Panc1 (cell line): ENCODE results near the gene GPD2. TPM values are rescaled to one million over a fixed set of nuclear protein-coding genes. Genes with fewer than 3 reads are reported as not detected.

Source experiments
- ATAC-seq: fragments of 200-7000 bp; cut with Tn5 transposase; 2 replicates; pipeline ENCODE4 v1.9.1; 2020; ENCODE audit warnings: mild to moderate bottlenecking, moderate library complexity
- BruUV-seq: library from RNA; stranded (reverse); fragments of 400-500 nt; replicated peaks from 2 replicates; lab custom pipeline; 2021; lab: Mats Ljungman, UMichigan
- CTCF ChIA-PET: fragments of 300-600 bp; sonication (Branson Sonifier 250); formaldehyde crosslinking; loops from one replicate; lab custom pipeline; 2022; ENCODE audit warnings: antibody characterized with exemption; lab: Charles Lee
- POLR2A ChIA-PET: fragments of 300-600 bp; sonication (Branson Sonifier 250); formaldehyde crosslinking; loops from one replicate; lab custom pipeline; 2022; ENCODE audit warnings: antibody characterized with exemption; lab: Charles Lee
- DNase-seq: peaks from one replicate; pipeline ENCODE4 v3.0.0-alpha.2; 2010; ENCODE audit warnings: low read depth, low spot score
- H3K27ac ChIP-seq: 2 replicates; pipeline ENCODE4 v1.5.1; 2011; ENCODE audit warnings: mild to moderate bottlenecking, low read length, inconsistent platforms
- H3K27me3 ChIP-seq: fragments of 200-500 bp; sonication (Bioruptor generic); 2 replicates; pipeline ENCODE4 v1.6.0; 2014; ENCODE audit warnings: low read length, inconsistent platforms; ENCODE audit not compliant: control insufficient read depth, insufficient read depth
- H3K36me3 ChIP-seq: fragments of 200-500 bp; sonication (Bioruptor generic); 2 replicates; pipeline ENCODE4 v1.5.1; 2014; ENCODE audit warnings: inconsistent platforms, mild to moderate bottlenecking, low read length, moderate library complexity; ENCODE audit not compliant: control insufficient read depth, insufficient read depth
- H3K4me1 ChIP-seq: 2 replicates; pipeline ENCODE4 v1.5.1; 2011; ENCODE audit warnings: inconsistent platforms, mild to moderate bottlenecking, low read length, moderate library complexity; ENCODE audit not compliant: control insufficient read depth, insufficient read depth
- H3K4me3 ChIP-seq, 2 experiments: 2 replicates each; pipeline ENCODE4 v1.5.1; 2011 to 2012; ENCODE audit warnings: low read depth in 2 of 2, low read length in 2 of 2, mild to moderate bottlenecking in 2 of 2, inconsistent platforms in 1 of 2, moderate library complexity in 1 of 2
- H3K9me3 ChIP-seq: fragments of 200-500 bp; sonication (Bioruptor generic); 2 replicates; pipeline ENCODE4 v1.5.1; 2014; ENCODE audit warnings: low read depth, mild to moderate bottlenecking, inconsistent platforms, low read length, moderate library complexity; ENCODE audit not compliant: control insufficient read depth, insufficient read depth
- POLR2AphosphoS5 ChIP-seq: IDR thresholded peaks from 2 replicates; pipeline ENCODE4 v1.6.1; 2012; ENCODE audit warnings: mild to moderate bottlenecking, low read depth, low read length, moderate library complexity
- SIN3A ChIP-seq: IDR thresholded peaks from 2 replicates; pipeline ENCODE4 v1.6.1; 2012; ENCODE audit warnings: low read depth, mild to moderate bottlenecking, low read length, moderate library complexity, borderline replicate concordance; ENCODE audit not compliant: insufficient read depth
- TCF7L2 ChIP-seq: IDR thresholded peaks from 2 replicates; pipeline ENCODE4 v1.6.1; 2011; ENCODE audit warnings: mild to moderate bottlenecking, low read depth, low read length, inconsistent platforms
- in situ Hi-C: cut with HindIII; loops from 2 replicates; pipeline ENCODE4 v1.10.0; 2016; ENCODE audit warnings: low sequenced_read_pairs, low pct_unique_long_range_greater_than_20kb
- intact Hi-C: fragments of 100-400 bp; cut with micrococcal nuclease; formaldehyde crosslinking; loops from one replicate; pipeline ENCODE4 v1.10.0; 2022; ENCODE audit not compliant: unreplicated experiment
- total RNA-seq: library from RNA; stranded (reverse); gene quantifications from one replicate; pipeline ENCODE4 v1.2.1, GENCODE V29; 2021; ENCODE audit not compliant: unreplicated experiment
- TF ChIP-seq, protein P1 (sequence below): fragments of 450-650 bp; IDR thresholded peaks from 2 replicates; pipeline ENCODE4 v1.5.1; 2017; ENCODE audit warnings: mild to moderate bottlenecking
- TF ChIP-seq, protein P2 (sequence below), 2 experiments: IDR thresholded peaks; 2 replicates each; pipeline ENCODE4 v1.6.1; 2011 to 2012; ENCODE audit warnings: low read depth in 2 of 2, control low read depth in 1 of 2, low read length in 1 of 2, mild to moderate bottlenecking in 1 of 2, moderate library complexity in 1 of 2; ENCODE audit not compliant: insufficient read depth in 1 of 2

Gene GPD2
- total RNA-seq, 1 experiment from 2014 or later: 27.5 TPM

DNA sequence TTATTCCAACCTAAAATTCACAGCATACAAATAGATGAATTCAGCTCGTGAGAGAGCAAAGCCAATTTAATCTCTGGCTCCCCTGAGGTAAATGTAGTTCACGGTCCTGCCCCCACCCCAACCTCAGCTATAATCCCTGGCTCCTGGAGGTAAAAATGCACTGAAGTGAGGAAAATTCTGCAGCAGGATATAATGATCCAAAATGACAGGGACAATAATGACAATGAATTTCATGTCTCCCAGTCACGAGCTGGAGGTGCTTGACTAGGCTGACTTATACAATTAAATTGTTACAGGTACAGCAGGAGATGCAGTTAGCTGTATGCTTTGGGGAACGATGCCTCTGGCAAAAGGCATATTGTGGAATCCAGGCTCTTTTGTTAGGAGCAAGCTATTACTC, 82.0 kb downstream of the GPD2 start:
- no TSS peak for BruUV-seq
- ChIA-PET POLR2A (no interaction called here), CTCF (no interaction called here)
- TF ChIP-seq SIN3A (no peak), POLR2AphosphoS5 (no peak), TCF7L2 (no peak)
- TF ChIP-seq, protein P1, sequence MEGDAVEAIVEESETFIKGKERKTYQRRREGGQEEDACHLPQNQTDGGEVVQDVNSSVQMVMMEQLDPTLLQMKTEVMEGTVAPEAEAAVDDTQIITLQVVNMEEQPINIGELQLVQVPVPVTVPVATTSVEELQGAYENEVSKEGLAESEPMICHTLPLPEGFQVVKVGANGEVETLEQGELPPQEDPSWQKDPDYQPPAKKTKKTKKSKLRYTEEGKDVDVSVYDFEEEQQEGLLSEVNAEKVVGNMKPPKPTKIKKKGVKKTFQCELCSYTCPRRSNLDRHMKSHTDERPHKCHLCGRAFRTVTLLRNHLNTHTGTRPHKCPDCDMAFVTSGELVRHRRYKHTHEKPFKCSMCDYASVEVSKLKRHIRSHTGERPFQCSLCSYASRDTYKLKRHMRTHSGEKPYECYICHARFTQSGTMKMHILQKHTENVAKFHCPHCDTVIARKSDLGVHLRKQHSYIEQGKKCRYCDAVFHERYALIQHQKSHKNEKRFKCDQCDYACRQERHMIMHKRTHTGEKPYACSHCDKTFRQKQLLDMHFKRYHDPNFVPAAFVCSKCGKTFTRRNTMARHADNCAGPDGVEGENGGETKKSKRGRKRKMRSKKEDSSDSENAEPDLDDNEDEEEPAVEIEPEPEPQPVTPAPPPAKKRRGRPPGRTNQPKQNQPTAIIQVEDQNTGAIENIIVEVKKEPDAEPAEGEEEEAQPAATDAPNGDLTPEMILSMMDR: no peak
- TF ChIP-seq, protein P2, sequence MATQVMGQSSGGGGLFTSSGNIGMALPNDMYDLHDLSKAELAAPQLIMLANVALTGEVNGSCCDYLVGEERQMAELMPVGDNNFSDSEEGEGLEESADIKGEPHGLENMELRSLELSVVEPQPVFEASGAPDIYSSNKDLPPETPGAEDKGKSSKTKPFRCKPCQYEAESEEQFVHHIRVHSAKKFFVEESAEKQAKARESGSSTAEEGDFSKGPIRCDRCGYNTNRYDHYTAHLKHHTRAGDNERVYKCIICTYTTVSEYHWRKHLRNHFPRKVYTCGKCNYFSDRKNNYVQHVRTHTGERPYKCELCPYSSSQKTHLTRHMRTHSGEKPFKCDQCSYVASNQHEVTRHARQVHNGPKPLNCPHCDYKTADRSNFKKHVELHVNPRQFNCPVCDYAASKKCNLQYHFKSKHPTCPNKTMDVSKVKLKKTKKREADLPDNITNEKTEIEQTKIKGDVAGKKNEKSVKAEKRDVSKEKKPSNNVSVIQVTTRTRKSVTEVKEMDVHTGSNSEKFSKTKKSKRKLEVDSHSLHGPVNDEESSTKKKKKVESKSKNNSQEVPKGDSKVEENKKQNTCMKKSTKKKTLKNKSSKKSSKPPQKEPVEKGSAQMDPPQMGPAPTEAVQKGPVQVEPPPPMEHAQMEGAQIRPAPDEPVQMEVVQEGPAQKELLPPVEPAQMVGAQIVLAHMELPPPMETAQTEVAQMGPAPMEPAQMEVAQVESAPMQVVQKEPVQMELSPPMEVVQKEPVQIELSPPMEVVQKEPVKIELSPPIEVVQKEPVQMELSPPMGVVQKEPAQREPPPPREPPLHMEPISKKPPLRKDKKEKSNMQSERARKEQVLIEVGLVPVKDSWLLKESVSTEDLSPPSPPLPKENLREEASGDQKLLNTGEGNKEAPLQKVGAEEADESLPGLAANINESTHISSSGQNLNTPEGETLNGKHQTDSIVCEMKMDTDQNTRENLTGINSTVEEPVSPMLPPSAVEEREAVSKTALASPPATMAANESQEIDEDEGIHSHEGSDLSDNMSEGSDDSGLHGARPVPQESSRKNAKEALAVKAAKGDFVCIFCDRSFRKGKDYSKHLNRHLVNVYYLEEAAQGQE (IDR thresholded peaks at IDR 0.05; ENCODE audit: insufficient read depth in 1 of 2, low read depth in 2 of 2, low read length in 1 of 2): no peak
- ATAC-seq (no peak), DNase-seq (no peak)
- Histone ChIP-seq H3K9me3 (no peaks in the 10 kb centered on the region), H3K4me1 (no peaks in the 10 kb centered on the region), H3K27me3 (no peaks in the 10 kb centered on the region), H3K27ac (no peak overlapping the region), H3K4me3 (no peak overlapping the region), H3K36me3 (no peaks in the 10 kb centered on the region)
- in situ Hi-C loops (no loop called here), intact Hi-C loops (no loop called here)

DNA sequence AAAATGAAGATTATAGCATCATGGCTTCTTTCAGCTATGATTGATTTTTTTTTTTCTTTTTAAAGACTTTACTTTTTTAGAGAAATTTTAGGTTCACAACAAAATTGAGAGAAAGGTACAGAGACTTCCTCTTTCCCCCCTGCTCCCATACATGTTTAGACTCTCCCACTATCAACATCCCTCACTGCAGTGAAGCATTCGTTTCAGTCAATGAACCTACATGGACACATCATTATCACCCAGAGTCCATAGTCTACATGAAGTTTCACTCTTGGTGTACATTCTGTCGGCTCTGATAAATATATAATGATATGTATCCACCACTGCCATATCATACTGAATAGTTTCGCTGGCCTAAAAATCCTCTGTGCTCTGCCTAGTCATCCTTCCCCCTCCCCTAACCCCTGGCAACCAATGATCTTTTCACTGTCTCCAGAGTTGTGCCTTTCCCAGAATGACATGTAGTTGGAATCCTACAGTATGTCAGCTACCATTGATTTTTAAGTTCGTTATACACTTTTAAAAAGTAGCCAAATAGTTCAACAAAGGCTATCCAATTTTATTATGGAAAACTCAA, 86.8 kb downstream of the GPD2 start:
- Histone ChIP-seq H3K36me3 (no peaks in the 10 kb centered on the region; the same call in 1 of the 2 replicates), H3K4me3 (no peak overlapping the region), H3K27me3 (no peaks in the 10 kb centered on the region), H3K27ac (no peak overlapping the region), H3K9me3 (no peaks in the 10 kb centered on the region), H3K4me1 (no peaks in the 10 kb centered on the region)
- DNase-seq (no peak), ATAC-seq (no peak)
- TF ChIP-seq, protein P2 (IDR thresholded peaks at IDR 0.05; ENCODE audit: insufficient read depth in 1 of 2, low read depth in 2 of 2, low read length in 1 of 2): no peak
- TF ChIP-seq SIN3A (no peak), TCF7L2 (no peak), POLR2AphosphoS5 (no peak)
- TF ChIP-seq, protein P1: no peak
- intact Hi-C loops (no loop called here), in situ Hi-C loops (no loop called here)
- POLR2A ChIA-PET: interaction anchor here (0.6 kb wide), 1 partner anchor 99 kb away, joined by 3 read pairs; no protein-coding TSS in a partner anchor
- CTCF ChIA-PET: no interaction called here
- no TSS peak for BruUV-seq
